PC-9 (cell line): ENCODE results near the gene WDR27.

Experiments used
- EZH2 ChIP-seq: fragments of 200-600 bp; sonication (generic); IDR thresholded peaks from 2 replicates; pipeline ENCODE4 v1.8.0; 2017; ENCODE audit warnings: antibody characterized with exemption, low read depth
- TF ChIP-seq, protein P1 (sequence below): fragments of 200-600 bp; sonication (generic); conservative IDR thresholded peaks from 2 replicates; pipeline ENCODE4 v1.6.1; 2017; ENCODE audit warnings: mixed run types, antibody characterized with exemption, mild to moderate bottlenecking, moderate library complexity

DNA sequence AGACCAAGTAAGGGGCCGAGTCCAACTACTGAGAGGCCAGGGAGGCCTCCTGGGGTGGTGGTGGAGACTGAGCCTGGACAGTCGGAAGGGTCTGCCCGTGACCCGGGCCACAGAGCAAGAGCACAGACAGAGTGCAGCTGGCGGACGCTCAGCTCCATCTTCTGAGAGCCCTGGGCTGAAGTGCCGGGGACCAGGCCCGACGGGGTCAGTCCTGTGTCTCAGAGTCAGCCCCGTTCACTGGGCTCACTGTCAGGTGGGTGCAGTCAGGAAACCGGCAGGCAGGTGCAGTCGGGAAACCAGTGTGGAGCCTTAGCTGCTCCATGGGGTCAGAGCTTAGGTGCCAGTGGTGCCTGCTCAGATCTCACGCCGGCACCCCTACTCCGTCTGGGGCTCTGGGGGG lies 76.5 kb downstream of the WDR27 start:
- TF ChIP-seq, protein P1, sequence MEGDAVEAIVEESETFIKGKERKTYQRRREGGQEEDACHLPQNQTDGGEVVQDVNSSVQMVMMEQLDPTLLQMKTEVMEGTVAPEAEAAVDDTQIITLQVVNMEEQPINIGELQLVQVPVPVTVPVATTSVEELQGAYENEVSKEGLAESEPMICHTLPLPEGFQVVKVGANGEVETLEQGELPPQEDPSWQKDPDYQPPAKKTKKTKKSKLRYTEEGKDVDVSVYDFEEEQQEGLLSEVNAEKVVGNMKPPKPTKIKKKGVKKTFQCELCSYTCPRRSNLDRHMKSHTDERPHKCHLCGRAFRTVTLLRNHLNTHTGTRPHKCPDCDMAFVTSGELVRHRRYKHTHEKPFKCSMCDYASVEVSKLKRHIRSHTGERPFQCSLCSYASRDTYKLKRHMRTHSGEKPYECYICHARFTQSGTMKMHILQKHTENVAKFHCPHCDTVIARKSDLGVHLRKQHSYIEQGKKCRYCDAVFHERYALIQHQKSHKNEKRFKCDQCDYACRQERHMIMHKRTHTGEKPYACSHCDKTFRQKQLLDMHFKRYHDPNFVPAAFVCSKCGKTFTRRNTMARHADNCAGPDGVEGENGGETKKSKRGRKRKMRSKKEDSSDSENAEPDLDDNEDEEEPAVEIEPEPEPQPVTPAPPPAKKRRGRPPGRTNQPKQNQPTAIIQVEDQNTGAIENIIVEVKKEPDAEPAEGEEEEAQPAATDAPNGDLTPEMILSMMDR: no peak
- no peak for TF ChIP-seq EZH2
